GM20431 (cell line): ENCODE data around the gene PAEP.
"Not testable (repeated sequence)": the region's sequence is repeated elsewhere in the genome, so short reads cannot be mapped to it uniquely, and the experiment has no call there.

Source experiments
- in situ Hi-C: fragments of 300-500 bp; cut with MseI, MboI; formaldehyde crosslinking; loops from one replicate; pipeline ENCODE4 v1.15.0; 2020; ENCODE audit warnings: low sequenced_read_pairs; ENCODE audit not compliant: unreplicated experiment

The PAEP gene

DNA sequence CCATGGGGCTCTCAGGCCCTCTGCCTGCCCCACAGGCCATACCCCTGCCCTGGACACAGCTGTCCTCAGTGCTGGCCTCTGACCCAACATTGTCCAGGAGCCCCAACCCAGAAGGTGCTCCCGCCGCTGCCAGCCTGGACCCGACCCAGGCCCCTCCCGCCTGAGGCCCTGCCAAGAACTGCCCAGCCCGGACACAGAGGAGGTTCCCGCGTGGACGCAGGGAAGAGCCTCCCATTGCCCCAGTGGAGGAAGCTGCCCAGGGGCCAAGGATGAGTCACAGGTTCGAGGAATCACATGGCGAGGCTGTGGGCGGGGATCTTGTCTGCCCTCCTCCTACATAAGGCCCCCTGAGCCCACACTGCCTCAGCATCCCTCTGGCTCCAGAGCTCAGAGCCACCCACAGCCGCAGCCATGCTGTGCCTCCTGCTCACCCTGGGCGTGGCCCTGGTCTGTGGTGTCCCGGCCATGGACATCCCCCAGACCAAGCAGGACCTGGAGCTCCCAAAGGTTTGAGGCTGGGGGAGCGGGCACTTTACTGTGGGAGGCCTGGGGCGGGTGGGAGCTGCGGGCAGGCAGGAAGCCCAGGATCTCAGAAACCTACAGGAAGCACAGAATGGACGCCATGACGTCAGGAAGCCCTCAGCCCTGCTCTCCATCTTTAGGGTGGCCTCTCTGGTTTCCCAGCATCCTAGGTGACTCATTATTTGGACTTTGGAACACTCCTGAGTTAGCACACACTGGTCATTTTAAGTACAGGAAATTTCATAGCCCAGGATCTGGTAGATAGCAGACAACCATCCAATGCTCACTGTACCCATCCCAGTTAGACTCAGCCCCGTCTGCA, at the start of gene PAEP:
TSS of gene PAEP (plus strand) at position 366 of the 844 bp plus-strand sequence.
- in situ Hi-C loops = no loop called here

- in situ Hi-C loops = no loop called here
These were observed 49.3 kb upstream of the PAEP start for GRCh38 chr9:135512241-135512603.

GRCh38 chr9:135512904-135513303, 48.7 kb upstream of the PAEP start:
- in situ Hi-C loops = no loop called here

DNA sequence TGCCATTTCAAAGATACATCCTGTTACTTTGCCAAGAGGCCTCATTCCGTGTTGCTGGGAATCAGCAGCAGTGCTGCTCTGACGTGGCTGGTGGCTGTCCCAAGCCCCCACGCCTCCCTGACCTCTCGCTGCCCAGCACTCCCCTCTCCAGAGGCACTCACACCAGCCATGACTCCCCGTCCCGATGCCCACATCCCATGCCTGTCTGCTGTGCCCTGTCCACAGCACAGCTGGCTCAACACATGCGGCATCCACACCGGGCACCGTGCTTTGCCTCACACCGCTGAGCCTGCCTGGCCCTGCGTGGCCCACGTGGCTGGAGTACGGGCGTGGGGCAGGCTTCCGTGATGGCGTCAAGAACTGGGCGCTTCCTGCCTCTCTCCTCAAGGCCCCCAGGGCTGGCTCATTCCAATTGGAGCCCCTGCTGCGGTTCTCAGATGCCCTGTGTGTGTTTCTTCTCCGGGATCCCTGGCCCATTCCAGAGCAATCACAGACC, 48.2 kb upstream of the PAEP start:
- in situ Hi-C loops = no loop called here

DNA sequence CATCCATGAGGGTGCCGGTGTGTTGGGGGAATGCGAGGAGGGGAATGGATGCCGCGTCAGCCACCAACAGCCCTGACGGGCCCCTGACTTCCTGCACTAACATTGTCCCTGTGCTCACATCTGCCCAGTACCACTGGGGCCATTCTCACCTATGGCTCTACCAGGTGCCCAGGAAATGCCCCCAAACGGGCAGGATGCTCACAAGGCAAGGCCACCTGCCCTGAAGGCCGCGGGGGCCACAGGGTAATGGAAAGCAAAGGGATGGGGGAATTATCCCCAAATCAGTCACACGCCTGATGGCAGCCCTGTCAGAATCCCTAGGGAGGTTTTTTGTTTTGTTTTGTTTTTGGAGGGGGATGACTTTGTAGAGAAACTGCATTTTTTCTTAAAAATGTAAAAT, 47.6 kb upstream of the PAEP start:
- in situ Hi-C loops = not testable (repeated sequence)

DNA sequence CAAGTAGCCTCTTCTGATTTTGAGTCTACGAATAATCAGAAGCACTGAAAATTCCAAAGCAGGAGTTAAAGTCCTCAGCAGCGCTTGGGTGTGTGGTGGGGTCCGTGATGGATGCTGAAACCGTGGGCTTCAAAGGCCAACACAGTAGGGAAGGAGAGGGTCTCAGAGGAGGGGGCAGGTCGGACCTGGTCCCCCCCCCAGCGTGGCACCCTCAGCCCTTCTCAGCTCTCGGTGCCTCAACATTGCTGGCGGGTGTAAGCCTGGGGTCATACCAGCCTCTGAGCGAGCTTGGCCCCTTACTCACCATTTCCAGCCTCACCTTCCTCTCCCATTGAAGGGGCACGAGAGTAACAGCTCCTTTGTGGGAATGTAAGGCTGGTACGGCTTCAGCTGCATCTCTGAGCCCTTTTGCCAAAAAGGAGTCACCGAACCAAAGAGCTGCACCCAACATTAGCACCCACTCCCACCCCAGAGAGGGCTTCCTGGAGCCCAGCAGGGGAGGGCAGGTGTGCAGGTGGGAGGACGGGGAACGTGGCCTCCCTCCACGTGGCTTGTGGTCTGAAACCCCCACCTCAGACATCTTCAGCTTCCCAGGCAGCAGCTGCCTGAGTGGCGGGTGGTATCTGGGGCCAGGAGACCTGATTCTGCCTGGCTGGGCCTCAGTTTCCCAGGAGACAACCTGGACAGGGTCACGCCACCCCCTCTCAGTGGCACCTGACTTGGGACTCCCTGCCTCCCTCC, 47.0 kb upstream of the PAEP start:
- in situ Hi-C loops = no loop called here

GRCh38 chr9:135515083-135515951, 46.2 kb upstream of the PAEP start:
- in situ Hi-C loops = no loop called here

DNA sequence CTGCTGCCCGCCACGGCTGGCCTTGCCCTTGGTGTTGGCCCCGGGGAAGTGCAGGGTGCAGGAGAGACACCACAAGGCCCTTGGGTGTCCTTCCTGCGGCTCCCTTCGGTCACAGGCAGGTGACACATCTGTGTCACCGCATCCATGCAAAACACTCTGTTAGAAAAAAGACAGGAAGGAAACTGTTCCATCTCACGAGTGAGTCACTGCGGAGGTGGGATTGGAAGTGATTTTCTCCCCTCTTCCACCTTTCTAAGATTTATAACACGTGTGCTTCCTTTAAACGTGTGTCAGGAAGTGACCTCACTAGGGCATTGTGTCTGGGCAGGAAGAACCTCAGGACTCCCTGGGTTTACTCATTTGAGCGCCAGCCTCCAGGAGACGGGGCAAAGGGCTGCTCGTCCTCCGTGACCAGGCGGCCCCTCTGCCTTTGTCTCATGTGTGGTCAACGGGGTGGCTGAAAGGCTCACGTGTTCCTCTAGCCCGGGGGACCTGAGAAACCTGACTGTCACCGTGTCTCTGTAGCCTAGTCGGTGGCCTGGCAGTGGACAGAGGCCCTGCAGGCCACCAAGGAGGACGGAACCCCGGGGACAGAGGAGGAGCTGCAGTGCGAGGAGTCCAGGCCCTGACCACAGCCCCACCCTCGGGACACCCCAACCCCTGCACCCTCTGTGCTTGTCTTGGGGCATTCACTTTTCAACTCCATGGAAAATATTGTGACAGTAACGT, 45.3 kb upstream of the PAEP start:
- in situ Hi-C loops = no loop called here

DNA sequence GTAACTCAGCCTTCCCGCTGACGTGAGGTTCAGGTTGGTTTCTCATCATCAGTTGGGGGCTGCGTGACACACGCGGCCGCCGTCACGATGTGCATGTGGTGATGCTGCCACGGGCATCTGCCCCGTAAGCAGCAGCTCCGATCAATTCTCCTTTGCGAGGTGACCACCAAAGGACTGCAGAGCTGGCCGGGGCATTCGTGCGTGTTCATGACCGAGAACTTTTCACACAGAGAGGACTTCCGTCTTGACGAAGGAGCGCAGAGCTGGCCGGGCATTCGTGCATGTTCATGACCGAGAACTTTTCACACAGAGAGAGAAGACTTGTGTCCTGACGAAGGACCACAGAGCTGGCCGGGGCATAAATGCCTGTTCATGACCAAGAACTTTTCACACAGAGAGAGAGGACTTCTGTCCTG, 44.1 kb upstream of the PAEP start:
- in situ Hi-C loops = no loop called here

DNA sequence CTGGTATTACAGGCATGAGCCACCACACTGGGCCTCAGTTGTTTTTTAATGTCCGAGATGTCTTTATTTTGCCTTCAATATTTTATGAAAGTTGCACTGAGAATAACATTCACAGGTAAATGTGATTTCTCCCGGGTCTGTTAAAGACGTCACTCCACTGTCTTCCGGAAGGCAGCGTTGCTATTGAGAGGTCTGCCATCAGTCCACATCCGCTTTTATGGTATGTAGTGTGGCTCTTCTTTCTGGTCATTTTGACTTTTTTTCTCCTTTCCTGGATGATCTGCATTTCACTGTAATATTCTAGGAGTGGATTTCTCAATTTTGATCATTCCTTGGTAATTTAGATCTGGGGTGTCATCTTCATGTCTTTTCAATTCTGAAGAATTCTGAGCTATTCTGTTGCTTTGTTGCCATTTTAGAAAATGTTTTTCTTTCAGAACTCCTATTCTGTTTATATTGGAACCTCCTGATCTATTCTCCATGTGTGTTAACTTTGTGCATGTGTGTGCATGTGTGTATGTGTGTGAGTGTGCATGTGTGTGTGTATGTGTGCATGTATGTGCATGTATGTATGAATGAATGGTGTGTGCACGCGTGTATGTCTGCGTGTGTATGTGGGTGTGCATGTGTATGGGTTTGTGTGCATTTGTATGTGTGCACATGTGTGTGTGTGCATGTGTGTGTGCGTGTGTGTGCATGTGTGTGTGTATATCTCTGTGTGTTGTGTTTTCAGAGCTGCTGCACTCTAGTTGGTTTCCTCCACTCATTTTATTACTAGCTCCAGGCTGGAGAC, 42.2 kb upstream of the PAEP start:
- in situ Hi-C loops = no loop called here

DNA sequence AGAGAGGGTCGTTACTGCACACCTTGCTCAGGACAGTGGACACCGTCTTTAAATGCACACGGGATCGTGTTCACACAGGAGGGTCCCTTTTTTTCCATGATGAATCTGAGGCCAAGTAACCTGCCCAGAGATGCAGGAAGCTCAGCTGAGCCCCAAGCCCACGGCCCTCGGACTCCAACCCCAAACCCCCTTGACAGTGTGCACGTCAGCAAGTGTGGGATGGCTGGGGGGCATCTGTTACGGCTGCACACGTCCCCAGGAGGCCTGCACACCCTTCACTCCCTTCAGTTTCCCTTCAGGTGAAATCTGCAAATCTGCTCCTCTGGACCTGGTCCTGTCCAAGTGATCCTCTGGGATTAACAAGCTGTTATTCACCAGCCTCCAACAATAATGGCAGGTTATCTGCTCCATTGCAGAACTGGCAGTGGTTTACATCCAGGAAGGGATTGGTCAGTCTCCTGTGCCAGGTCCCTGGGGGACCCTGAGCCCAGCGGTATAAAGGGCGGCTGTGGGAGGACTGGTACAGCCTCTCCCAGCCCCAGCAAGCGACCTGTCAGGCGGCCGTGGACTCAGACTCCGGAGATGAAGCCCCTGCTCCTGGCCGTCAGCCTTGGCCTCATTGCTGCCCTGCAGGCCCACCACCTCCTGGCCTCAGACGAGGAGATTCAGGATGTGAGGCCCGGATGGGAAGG, 40.5 kb upstream of the PAEP start, which contains the start of gene LCN1:
TSS of gene LCN1 (plus strand) at position 525 of the 692 bp plus-strand sequence. CDS start at position 583, 58 bp downstream.
- in situ Hi-C loops = no loop called here

DNA sequence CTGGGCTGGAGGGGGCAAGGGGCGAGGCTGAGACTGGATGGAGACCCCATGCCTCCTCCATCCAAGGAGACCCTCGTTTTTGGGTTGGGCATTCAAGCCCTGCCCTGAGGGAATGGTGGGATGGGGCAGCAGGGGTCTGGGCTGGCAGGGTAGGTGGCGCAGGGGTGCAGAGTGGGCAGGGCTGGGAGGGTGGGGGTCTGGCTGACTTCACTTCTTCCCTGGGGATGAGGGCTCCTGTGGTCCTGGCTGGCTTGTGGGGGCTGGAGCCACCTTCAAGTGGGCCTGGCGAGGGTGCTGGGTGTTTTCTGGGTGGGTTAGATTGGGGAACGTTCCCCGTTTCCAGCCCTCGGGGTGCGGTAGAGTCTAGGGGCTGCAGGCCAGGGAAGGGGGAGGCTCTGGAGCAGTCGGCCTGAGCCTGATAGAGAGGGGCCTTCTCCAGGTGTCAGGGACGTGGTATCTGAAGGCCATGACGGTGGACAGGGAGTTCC, 39.9 kb upstream of the PAEP start:
- in situ Hi-C loops = no loop called here

DNA sequence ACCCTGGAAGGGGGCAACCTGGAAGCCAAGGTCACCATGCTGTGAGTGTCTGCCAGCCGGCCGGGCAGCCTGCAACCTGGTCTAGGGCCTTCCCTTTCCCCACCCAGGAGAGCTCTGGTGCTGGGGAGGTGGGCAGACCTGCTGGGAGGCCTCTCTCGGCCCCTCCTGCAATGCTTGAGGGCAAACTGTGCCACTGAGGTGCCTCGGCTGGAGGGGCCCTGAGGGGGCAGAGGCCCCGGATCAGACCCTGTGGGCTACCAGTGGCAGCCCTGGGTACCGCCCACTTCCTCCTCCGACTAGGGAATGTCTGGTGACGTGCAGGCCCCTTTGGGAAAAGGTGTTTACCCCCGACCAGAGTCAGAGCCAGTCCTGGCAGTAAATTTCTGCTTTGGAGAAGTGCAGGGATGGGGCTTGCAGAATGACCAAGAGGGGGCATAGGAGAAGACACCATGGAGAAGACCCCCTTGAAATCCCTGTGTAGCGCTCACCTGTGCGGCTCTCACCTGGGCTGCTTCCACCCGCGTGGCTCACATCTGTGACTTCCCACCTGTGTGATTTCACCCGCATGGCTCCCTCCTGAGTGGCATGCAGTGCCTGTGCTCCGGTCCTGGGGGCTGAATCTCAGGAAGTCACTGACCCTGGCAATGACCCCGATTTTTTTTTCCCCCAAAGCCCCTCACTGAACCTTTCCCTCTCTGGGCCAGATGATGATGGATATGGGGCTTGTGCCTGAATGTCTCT, 39.2 kb upstream of the PAEP start:
- in situ Hi-C loops = no loop called here

DNA sequence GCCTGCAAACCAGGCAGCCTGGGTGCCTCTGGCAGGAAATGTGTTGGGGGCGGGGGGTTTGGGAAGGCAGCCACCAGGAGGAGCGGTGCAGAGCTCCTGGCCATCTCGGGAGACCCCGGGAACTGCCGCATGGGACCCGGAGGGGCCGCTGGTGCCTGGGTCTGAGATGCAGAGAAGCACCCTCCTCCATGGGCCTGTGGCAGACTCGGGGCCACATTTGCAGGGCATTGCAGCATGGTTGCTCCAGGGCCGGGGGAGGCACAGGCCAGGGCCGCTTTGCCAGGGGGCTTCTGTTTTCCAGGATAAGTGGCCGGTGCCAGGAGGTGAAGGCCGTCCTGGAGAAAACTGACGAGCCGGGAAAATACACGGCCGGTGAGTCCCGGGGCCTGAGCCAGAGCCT, 38.6 kb upstream of the PAEP start:
- in situ Hi-C loops = no loop called here

DNA sequence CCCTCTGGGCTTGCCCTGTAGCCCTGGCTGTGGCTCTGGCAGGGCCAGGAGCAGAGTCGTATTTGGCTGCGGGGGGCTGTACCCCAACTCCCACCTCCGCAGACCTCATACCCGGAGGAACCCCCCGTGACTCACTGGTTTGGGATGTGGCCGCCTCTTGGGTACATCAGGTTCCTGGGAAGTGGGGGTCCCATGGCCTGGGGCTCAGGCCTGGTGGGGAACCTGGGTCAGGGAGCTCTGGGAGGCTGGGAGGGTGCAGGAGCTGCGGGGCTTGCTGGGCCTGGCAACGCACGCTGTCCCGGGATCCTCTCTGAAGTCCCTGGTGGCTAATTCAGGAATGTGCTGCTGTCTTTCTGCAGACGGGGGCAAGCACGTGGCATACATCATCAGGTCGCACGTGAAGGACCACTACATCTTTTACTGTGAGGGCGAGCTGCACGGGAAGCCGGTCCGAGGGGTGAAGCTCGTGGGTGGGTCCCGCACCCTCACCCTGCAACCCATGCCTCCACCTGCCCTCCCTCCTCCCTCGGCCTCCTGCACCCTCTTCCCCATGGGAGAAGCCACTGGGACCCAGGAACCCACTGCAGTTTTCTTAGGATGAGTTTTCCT, 37.9 kb upstream of the PAEP start:
- in situ Hi-C loops = no loop called here

DNA sequence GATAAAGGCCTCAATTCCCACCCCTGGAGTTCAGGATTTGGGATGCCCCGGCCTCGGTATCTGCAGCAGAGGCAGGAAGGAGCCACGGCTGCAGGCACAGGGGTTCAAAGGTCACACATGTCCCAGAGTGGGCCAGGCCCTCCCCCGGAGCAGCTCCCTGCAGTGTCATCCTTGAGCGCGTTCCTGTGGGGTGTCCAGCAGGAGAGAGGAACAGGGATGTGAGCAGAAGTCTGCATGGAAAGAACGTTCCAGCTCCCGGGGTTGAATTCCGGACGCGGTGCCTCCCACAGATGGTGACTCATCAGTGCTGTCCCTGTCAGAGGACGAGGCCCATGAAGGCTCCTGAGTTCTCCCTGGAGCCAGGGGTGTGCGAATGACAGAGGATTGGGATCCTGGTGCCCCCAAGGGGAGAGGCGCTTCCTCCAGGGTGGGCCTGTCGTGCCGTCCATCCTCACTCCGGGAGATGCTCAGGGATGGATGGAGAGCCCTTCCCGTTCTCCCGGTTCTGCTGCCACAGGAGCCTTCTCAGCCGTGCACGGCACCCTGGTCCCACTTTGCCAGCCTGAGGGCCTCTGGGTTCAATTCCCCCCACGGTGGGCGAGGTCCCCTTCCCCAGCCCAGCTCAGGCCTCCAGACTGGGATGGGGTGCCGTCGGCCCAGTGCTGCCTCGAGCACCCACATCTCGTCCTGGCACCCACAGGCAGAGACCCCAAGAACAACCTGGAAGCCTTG, 37.3 kb upstream of the PAEP start:
- in situ Hi-C loops = no loop called here
